Measurements from ENCODE around the gene FLT3LG. TPM values are rescaled to one million over a fixed set of nuclear protein-coding genes. Genes with fewer than 3 reads are reported as not detected.

FLT3LG gene
- total and polyA plus RNA-seq, 2 experiments from 2014 or later = 1.3 to 4.6 TPM

- H3K27ac ChIP-seq = no peak overlapping the region
- no peaks in the 10 kb centered on the region for H3F3A ChIP-seq (ENCODE audit: insufficient read depth)
- peaks cover 95% of the 10 kb centered on the region for H3K27me3 ChIP-seq (replicated peaks; ENCODE audit: insufficient read depth)
- no peaks in the 10 kb centered on the region for H3K79me2 ChIP-seq (ENCODE audit: insufficient read depth)
- no peak overlapping the region for H3K9ac ChIP-seq
- DNase-seq = peak; percentile 43
- no peaks in the 10 kb centered on the region for H4K20me1 ChIP-seq (ENCODE audit: insufficient read depth)
- TF ChIP-seq EZH2 (IDR thresholded peaks at IDR 0.05; ENCODE audit: insufficient read depth, poor library complexity, severe bottlenecking) (peak; percentile 95), EZH2phosphoT487 (IDR thresholded peaks at IDR 0.05; ENCODE audit: insufficient read depth, low read depth) (no peak)
- in situ Hi-C loops (cut with MboI) = no loop called here
- no peak overlapping the region; the same call in 1 of the 2 replicates for H2AFZ ChIP-seq
- H3K4me1 ChIP-seq (ENCODE audit: insufficient read depth) = no peaks in the 10 kb centered on the region
- no peaks in the 10 kb centered on the region for H3K9me3 ChIP-seq (ENCODE audit: low read depth)
- WGBS, 2 experiments (ENCODE audit: low coverage in 1 of 2, low lambda C conversion rate in 2 of 2, missing lambda C conversion rate in 2 of 2) = 2 to 4% methylated on average over 27 to 38 of the region's 45 CpGs
- no peak overlapping the region for H3K4me2 ChIP-seq (ENCODE audit: unreplicated experiment)
- H3K4me3 ChIP-seq = no peak overlapping the region
- no peaks in the 10 kb centered on the region for H3K9me2 ChIP-seq (ENCODE audit: insufficient read depth)
- H3K36me3 ChIP-seq (ENCODE audit: low read depth) = no peaks in the 10 kb centered on the region
Measured at GRCh38 chr19:49427855-49428546, 46.0 kb upstream of the FLT3LG start.

DNA sequence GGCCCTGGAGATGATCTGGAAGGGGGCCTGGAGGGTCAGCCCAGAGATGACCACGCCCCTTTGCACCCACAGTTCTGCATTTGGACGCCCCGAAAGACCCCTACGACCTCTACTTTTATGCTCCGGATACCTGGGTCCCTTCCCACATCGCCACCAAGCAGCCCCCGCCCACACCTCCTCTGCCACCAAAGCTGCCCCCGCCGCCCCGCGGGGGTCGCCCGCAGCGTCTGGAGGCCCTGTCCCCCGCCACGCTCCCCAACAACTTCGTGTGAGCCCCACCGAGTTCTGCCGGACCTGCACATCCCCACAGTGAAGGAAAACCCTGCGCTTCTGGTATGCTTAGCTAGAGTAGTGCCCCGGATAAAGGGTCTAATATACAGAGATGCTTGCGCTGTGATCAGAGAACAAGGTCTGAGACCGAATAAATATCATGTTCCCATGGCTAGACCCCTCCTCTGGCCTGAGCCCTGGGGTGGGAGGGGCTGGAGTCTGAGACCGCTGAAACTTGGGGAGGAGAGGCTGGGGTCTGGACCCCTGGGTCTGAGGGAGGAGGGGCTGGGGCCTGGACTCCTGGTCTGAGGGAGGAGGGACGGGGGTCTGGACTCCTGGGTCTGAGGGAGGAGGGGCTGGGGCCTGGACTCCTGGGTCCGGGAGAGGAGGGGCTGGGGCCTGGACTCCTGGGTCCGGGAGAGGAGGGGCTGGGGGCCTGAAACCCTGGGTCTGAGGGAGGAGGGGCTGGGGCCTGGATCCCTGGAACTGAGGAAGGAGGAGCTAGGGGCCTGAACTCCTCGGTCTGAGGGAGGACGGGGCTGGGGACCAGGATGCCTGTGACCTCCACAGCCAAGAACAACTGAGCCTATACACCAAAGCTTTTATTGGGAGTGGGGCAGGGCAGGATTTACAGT, 45.2 kb upstream of the FLT3LG start:
- Histone ChIP-seq H3K9ac (no peak overlapping the region), H3K27me3 (replicated peaks; ENCODE audit: insufficient read depth) (peaks cover 96% of the 10 kb centered on the region), H3F3A (ENCODE audit: insufficient read depth) (no peaks in the 10 kb centered on the region), H3K9me2 (ENCODE audit: insufficient read depth) (no peaks in the 10 kb centered on the region), H2AFZ (no peak overlapping the region), H3K4me1 (ENCODE audit: insufficient read depth) (no peaks in the 10 kb centered on the region), H3K36me3 (ENCODE audit: low read depth) (no peaks in the 10 kb centered on the region), H4K20me1 (ENCODE audit: insufficient read depth) (no peaks in the 10 kb centered on the region), H3K79me2 (ENCODE audit: insufficient read depth) (no peaks in the 10 kb centered on the region), H3K9me3 (ENCODE audit: low read depth) (no peaks in the 10 kb centered on the region), H3K4me2 (ENCODE audit: unreplicated experiment) (no peak overlapping the region), H3K4me3 (no peak overlapping the region), H3K27ac (no peak overlapping the region)
- DNase-seq = no peak
- 8 to 12% methylated on average over 19 to 29 of the region's 29 CpGs for whole genome bisulfite sequencing, 2 experiments (ENCODE audit: low coverage in 1 of 2, low lambda C conversion rate in 2 of 2, missing lambda C conversion rate in 2 of 2)
- in situ Hi-C loops (cut with MboI) = no loop called here
- TF ChIP-seq EZH2phosphoT487 (IDR thresholded peaks at IDR 0.05; ENCODE audit: insufficient read depth, low read depth) (no peak), EZH2 (IDR thresholded peaks at IDR 0.05; ENCODE audit: insufficient read depth, poor library complexity, severe bottlenecking) (peak; percentile 83)

DNA sequence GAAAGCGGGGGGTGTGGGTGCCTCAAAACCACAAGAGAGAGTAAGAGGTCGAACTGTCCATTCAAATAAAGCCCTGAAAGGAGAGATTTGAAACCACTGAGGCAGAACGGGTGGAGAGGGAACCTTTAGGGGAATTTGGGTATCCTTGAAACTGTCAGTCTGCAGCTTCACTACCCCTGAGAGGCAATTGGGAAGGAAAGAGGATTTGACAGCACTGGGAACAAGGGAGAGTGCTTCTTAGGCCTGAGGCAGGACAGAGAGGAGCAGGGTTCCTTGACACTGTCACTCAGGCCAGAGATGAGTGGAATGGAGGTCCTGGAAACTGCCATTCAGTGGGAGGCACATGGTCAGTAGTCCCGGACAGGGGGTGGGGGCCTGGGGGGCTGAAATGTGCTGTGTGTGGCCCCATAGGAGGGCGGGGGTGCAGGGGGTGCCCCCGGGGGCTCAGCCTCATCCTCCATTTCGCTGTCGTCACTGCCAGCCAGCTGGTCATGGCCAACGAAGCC, 43.8 kb upstream of the FLT3LG start:
- Histone ChIP-seq H3K27me3 (replicated peaks; ENCODE audit: insufficient read depth) (peaks cover 95% of the 10 kb centered on the region), H3K9me3 (ENCODE audit: low read depth) (no peaks in the 10 kb centered on the region), H3K36me3 (ENCODE audit: low read depth) (no peaks in the 10 kb centered on the region), H3K27ac (no peak overlapping the region), H3K79me2 (ENCODE audit: insufficient read depth) (no peaks in the 10 kb centered on the region), H4K20me1 (ENCODE audit: insufficient read depth) (no peaks in the 10 kb centered on the region), H2AFZ (no peak overlapping the region), H3K4me1 (ENCODE audit: insufficient read depth) (no peaks in the 10 kb centered on the region), H3K9me2 (ENCODE audit: insufficient read depth) (no peaks in the 10 kb centered on the region), H3K4me3 (no peak overlapping the region), H3K9ac (no peak overlapping the region), H3F3A (ENCODE audit: insufficient read depth) (no peaks in the 10 kb centered on the region), H3K4me2 (ENCODE audit: unreplicated experiment) (no peak overlapping the region)
- no peak for DNase-seq
- in situ Hi-C loops (cut with MboI) = no loop called here
- TF ChIP-seq EZH2 (IDR thresholded peaks at IDR 0.05; ENCODE audit: insufficient read depth, poor library complexity, severe bottlenecking) (no peak), EZH2phosphoT487 (IDR thresholded peaks at IDR 0.05; ENCODE audit: insufficient read depth, low read depth) (no peak)
- whole genome bisulfite sequencing, 2 experiments (ENCODE audit: low coverage in 1 of 2, low lambda C conversion rate in 2 of 2, missing lambda C conversion rate in 2 of 2) = 76 to 79% methylated on average over 5 to 9 of the region's 9 CpGs

- WGBS, 2 experiments (ENCODE audit: low coverage in 1 of 2, low lambda C conversion rate in 2 of 2, missing lambda C conversion rate in 2 of 2) = 61 to 63% methylated on average over 27 to 28 of the region's 28 CpGs
- Histone ChIP-seq H3K79me2 (ENCODE audit: insufficient read depth) (no peaks in the 10 kb centered on the region), H3F3A (ENCODE audit: insufficient read depth) (no peaks in the 10 kb centered on the region), H3K36me3 (ENCODE audit: low read depth) (no peaks in the 10 kb centered on the region), H3K27ac (no peak overlapping the region), H3K9ac (no peak overlapping the region), H3K4me2 (ENCODE audit: unreplicated experiment) (no peak overlapping the region), H3K27me3 (replicated peaks; ENCODE audit: insufficient read depth) (peaks cover 95% of the 10 kb centered on the region), H3K9me3 (ENCODE audit: low read depth) (no peaks in the 10 kb centered on the region), H4K20me1 (ENCODE audit: insufficient read depth) (no peaks in the 10 kb centered on the region), H3K4me3 (no peak overlapping the region), H3K4me1 (ENCODE audit: insufficient read depth) (no peaks in the 10 kb centered on the region), H3K9me2 (ENCODE audit: insufficient read depth) (no peaks in the 10 kb centered on the region), H2AFZ (no peak overlapping the region)
- peak; percentile 36 for DNase-seq
- TF ChIP-seq EZH2 (IDR thresholded peaks at IDR 0.05; ENCODE audit: insufficient read depth, poor library complexity, severe bottlenecking) (no peak), EZH2phosphoT487 (IDR thresholded peaks at IDR 0.05; ENCODE audit: insufficient read depth, low read depth) (no peak)
- in situ Hi-C loops (cut with MboI) = no loop called here
Measured at GRCh38 chr19:49430678-49431329, 43.2 kb upstream of the FLT3LG start.

Data from GM23248 (cell line).